Measurements from ENCODE around the gene CCDC190. TPM values are rescaled to one million over a fixed set of nuclear protein-coding genes. Genes with fewer than 3 reads are reported as not detected.

CCDC190 gene
- total and polyA plus RNA-seq, 2 of the 4 experiments (the other 2 are of a cell fraction): 0.10 to 0.36 TPM

GRCh38 chr1:162857850-162858249 is 3.1 kb downstream of the CCDC190 start:
- Histone ChIP-seq H2BK5ac (ENCODE audit: low read depth, low read length, poor library complexity, severe bottlenecking) (no peak overlapping the region), H3K18ac (ENCODE audit: low read depth, low read length) (peak overlapping the region; percentile 41; the same call in 1 of the 2 replicates), H3K4me1 (ENCODE audit: control insufficient read depth, insufficient read depth, low read length) (peaks cover 5% of the 10 kb centered on the region; the same call in 1 of the 2 replicates), H3K4ac (ENCODE audit: low read depth, low read length) (peak overlapping the region; percentile 10; the same call in 1 of the 2 replicates), H2AK9ac (replicated peaks; ENCODE audit: low read depth, low read length, poor library complexity) (no peak overlapping the region), H3K9ac (ENCODE audit: low read depth, low read length) (no peak overlapping the region), H3K27ac (ENCODE audit: insufficient read depth, low read length) (no peak overlapping the region), H2AK5ac (ENCODE audit: low read depth, low read length) (no peak overlapping the region), H3K79me1 (ENCODE audit: low read depth in 1 of 2, low read length in 2 of 2) (no peaks in the 10 kb centered on the region), H4K5ac (ENCODE audit: low read depth, low read length) (no peak overlapping the region), H4K8ac (ENCODE audit: low read depth in 2 of 2, low read length in 2 of 2) (0 out of 4 replicates have a peak overlapping the region, but pooled peaks of 1 of the 2 experiments have one; percentile 6), H2BK15ac (ENCODE audit: low read depth, low read length) (no peak overlapping the region), H2BK120ac (ENCODE audit: low read depth, low read length) (peak overlapping the region; percentile 63; the same call in 1 of the 2 replicates), H3K4me3 (ENCODE audit: insufficient read depth, low read depth, low read length) (no peak overlapping the region), H2AFZ (replicated peaks; ENCODE audit: low read length, poor library complexity) (no peak overlapping the region), H4K20me1 (ENCODE audit: insufficient read depth, low read length) (no peaks in the 10 kb centered on the region), H3K9me3 (ENCODE audit: control insufficient read depth, insufficient read depth, low read length) (no peaks in the 10 kb centered on the region), H3K56ac (ENCODE audit: extremely low read depth, insufficient read depth, low read length) (no peak overlapping the region), H2BK20ac (ENCODE audit: low read depth, low read length) (peak overlapping the region; percentile 9; the same call in 1 of the 2 replicates), H3K27me3 (ENCODE audit: control insufficient read depth, insufficient read depth, low read length) (no peaks in the 10 kb centered on the region), H3K9me1 (ENCODE audit: insufficient read depth, low read length) (no peaks in the 10 kb centered on the region), H3K14ac (replicated peaks; ENCODE audit: low read depth, low read length) (no peak overlapping the region), H3K36me3 (ENCODE audit: control insufficient read depth, insufficient read depth, low read length) (no peaks in the 10 kb centered on the region), H3K4me2 (ENCODE audit: low read depth, low read length) (no peak overlapping the region), H4K91ac (ENCODE audit: insufficient read depth, low read depth, low read length) (no peak overlapping the region), H3K23ac (ENCODE audit: low read depth, low read length) (peak overlapping the region; percentile 40; the same call in 1 of the 2 replicates)
- TF ChIP-seq RCOR1 (IDR thresholded peaks at IDR 0.05; ENCODE audit: insufficient replicate concordance, low read length) (no peak), SMC3 (IDR thresholded peaks at IDR 0.05; ENCODE audit: low read depth, low read length) (no peak), POLR2A (IDR thresholded peaks at IDR 0.05; ENCODE audit: low read depth, low read length) (no peak), RAD21 (IDR thresholded peaks at IDR 0.05; ENCODE audit: low read length) (no peak), NFE2L2 (IDR thresholded peaks at IDR 0.05; ENCODE audit: low read depth, low read length) (no peak), RFX5 (IDR thresholded peaks at IDR 0.05; ENCODE audit: low read depth, low read length) (no peak), FOS (IDR thresholded peaks at IDR 0.05; ENCODE audit: low read depth, low read length) (no peak), ELK1 (IDR thresholded peaks at IDR 0.05; ENCODE audit: borderline replicate concordance, low read depth, low read length) (no peak), MXI1 (IDR thresholded peaks at IDR 0.05; ENCODE audit: borderline replicate concordance, low read depth, low read length) (no peak), CEBPB (IDR thresholded peaks at IDR 0.05; ENCODE audit: low read depth, low read length) (no peak), BHLHE40 (IDR thresholded peaks at IDR 0.05; ENCODE audit: low read depth, low read length) (no peak), MAZ (IDR thresholded peaks at IDR 0.05; ENCODE audit: borderline replicate concordance, low read depth, low read length) (no peak), CTCF (conservative IDR thresholded peaks at IDR 0.05; ENCODE audit: low read depth, low read length) (no peak), USF2 (IDR thresholded peaks at IDR 0.05; ENCODE audit: low read depth, low read length) (no peak), MAFK (IDR thresholded peaks at IDR 0.05; ENCODE audit: low read depth, low read length) (no peak), CHD1 (IDR thresholded peaks at IDR 0.05; ENCODE audit: low read depth, low read length) (no peak)
- ChIA-PET POLR2A (ENCODE audit: unreplicated experiment) (no interaction called here), CTCF (interaction anchor here (0.7 to 1.6 kb wide), 3 partner anchors 10 to 318 kb away, joined by 3 to 6 read pairs (median 3); no protein-coding TSS in a partner anchor)
- ATAC-seq (ENCODE audit: low read depth) (no peak), DNase-seq (peak; percentile 49)
- in situ Hi-C loops (cut with MboI; ENCODE audit: low sequenced_read_pairs) (loop anchor here (5.0 kb wide), 1 partner anchor 319 kb away; no protein-coding TSS in a partner anchor), intact Hi-C loops (cut with micrococcal nuclease) (no loop called here), dilution Hi-C loops (cut with HindIII; ENCODE audit: low sequenced_read_pairs, unreplicated experiment) (loop anchor here (25.0 kb wide), 2 partner anchors 204 to 454 kb away; partner anchors contain the start of genes NUF2 and RGS4)
- no TSS peak for BruUV-seq (replicated peaks)

Data from IMR-90 (cell line).